22Rv1 (cell line): ENCODE measurements around the gene TTC32.

ENCODE experiments used
- H3K27ac ChIP-seq: fragments of 450-650 bp; 2 replicates; pipeline ENCODE4 v1.5.1; 2017
- ZFX ChIP-seq: fragments of 450-650 bp; IDR thresholded peaks from 2 replicates; pipeline ENCODE4 v1.6.1; 2017; ENCODE audit warnings: antibody characterized with exemption, borderline replicate concordance
- TF ChIP-seq, protein P1 (sequence below): fragments of 450-650 bp; IDR thresholded peaks from 2 replicates; pipeline ENCODE4 v1.5.1; 2017; ENCODE audit warnings: mild to moderate bottlenecking

Gene TTC32

DNA sequence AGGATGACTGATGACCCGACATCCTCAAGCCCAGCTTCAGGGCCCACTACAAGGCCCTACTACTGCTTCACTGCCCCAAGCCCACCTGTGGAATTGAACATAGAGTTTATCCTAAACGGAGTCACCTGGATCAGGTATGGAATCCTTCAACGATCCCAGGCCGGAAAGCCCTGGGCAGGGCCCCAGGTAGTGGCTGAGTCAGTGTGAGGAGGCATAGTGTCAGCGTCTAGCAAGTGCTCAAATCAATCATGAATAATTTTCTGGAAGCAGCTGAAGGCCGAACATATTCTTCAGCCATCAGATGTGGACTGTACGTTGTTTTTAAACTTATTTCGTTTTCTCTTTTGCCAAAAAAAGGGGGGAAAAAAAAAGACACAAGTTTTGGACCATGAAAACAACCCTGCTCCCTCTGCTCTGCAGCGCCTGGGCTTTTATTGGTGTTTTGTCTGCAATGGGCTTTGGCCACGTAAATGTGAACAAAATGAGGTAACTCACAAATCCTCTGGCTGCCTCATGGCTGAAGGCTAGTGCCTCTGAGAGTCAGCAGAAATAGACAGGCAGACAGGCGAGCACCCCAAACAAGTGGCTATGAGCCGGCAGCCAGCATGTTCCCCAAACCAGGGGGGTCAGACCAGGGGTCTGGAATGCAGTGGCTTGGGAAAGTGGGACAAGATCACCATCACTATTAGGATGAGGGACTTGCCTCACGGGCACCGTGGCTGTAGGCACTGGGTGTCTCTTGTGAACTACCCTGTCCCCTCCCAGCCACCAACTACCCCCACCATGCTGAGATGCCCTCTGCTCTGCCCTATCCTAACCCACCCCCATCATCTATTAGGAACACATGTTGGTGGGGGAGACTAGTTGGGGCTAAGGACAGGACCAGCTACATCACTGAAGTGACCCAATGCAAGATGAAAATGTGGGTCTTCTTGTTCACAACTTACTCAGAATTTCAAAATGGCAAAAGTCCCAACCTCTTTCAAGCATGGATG lies 51.4 kb downstream of the TTC32 start:
- TF ChIP-seq ZFX = no peak
- TF ChIP-seq, protein P1, sequence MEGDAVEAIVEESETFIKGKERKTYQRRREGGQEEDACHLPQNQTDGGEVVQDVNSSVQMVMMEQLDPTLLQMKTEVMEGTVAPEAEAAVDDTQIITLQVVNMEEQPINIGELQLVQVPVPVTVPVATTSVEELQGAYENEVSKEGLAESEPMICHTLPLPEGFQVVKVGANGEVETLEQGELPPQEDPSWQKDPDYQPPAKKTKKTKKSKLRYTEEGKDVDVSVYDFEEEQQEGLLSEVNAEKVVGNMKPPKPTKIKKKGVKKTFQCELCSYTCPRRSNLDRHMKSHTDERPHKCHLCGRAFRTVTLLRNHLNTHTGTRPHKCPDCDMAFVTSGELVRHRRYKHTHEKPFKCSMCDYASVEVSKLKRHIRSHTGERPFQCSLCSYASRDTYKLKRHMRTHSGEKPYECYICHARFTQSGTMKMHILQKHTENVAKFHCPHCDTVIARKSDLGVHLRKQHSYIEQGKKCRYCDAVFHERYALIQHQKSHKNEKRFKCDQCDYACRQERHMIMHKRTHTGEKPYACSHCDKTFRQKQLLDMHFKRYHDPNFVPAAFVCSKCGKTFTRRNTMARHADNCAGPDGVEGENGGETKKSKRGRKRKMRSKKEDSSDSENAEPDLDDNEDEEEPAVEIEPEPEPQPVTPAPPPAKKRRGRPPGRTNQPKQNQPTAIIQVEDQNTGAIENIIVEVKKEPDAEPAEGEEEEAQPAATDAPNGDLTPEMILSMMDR = no peak
- no peak overlapping the region for H3K27ac ChIP-seq

DNA sequence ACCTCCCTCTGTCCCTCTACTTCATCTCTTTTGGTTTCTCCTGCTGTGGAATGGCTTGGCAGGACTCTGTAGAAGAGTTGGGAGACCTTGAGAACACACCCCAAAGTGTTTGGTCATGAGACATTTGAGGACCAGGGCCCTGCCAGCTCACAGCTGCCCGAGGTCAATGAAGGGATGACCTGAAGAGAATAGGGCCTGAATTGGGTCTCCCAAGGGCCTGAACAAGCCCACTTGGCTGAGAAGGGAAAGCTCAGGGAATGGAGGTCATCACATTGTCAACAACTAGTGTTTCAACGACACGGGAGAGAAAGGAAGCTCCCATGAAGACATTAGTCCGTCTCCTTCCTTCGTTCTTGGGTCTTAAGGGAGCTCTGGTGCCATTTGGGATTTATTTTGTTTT lies 52.8 kb downstream of the TTC32 start:
- no peak for TF ChIP-seq ZFX
- TF ChIP-seq, protein P1 = no peak
- no peak overlapping the region for H3K27ac ChIP-seq

DNA sequence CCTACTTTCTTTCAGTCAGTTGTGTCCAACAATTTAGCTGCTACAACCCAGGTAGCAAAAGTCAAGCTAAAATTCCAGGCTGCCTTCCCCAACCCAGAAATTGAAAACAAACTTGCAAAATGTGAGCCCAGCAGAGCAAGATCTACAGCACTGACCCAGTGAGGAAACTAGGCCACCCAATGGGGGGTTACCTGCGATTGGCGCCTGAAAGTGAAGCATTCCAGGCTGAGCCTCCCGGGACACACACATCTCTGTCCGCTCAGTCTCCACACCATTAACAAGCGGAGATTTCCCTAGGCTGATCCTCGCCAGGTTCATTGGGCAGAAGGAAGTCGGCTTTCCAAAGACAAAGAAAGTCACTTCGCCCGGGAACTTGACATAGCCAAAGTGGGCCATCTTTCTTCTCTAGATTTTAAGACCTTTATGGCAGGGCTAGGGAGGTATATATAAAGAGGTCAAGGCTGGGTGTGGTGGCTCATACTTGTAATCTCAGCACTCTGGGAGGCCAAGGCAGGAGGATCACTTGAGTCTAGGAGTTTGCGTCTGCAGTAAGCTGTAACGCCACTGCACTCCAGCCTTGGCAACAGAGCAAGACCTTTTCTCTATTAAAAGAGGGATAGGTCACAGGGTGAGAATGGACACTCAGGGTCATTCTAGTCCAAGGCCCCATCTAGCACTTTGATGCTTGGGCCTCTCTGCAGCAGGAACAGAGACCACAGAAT lies 53.6 kb downstream of the TTC32 start:
- H3K27ac ChIP-seq = no peak overlapping the region
- TF ChIP-seq, protein P1 = no peak
- no peak for TF ChIP-seq ZFX

DNA sequence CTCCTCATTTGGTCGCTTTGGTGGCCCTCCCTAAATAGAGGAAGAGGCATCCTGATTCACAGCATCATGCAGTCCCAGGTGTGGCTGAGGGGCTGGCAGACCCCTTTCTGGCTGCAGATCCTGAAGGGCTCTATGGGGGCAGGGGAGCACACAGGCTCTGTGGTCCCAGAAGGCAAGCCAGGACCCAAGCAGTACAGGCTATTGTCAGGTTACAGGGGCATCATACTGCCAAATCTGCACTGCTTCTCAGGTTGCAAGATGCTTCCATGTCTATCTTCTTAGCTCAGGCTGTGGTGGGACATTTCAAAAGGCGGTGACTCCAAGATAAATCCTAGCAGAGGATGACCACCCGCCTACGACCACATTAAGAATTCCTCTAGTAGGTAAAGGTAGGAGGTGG lies 54.3 kb downstream of the TTC32 start:
- H3K27ac ChIP-seq = no peak overlapping the region
- no peak for TF ChIP-seq ZFX
- TF ChIP-seq, protein P1 = no peak
